A549 (cell line): ENCODE measurements around the gene PHC2. TPM values are rescaled to one million over a fixed set of nuclear protein-coding genes. Genes with fewer than 3 reads are reported as not detected.

ENCODE experiments used
- ATAC-seq, 2 experiments: fragments of 200-7000 bp in 1 of 2; fragments of >200 bp in 1 of 2; cut with Nextera tagmentation in 1 of 2; cut with Tn5 transposase in 1 of 2; 3 replicates each; pipeline versions ENCODE4 v1.8.0 to v1.9.1; 2018 to 2020; ENCODE audit warnings: mild to moderate bottlenecking in 1 of 2, moderate library complexity in 1 of 2
- CTCF ChIA-PET: fragments of 300-600 bp; sonication (Branson Sonifier 250); formaldehyde crosslinking; extraction: SDS; loops from one replicate; lab custom pipeline; 2021; ENCODE audit warnings: antibody characterized with exemption, inconsistent platforms; lab: Yijun Ruan, JAX
- POLR2A ChIA-PET: fragments of 350-600 bp; formaldehyde crosslinking; extraction: SDS; loops from one replicate; lab custom pipeline; 2021; ENCODE audit warnings: antibody characterized with exemption, inconsistent platforms; lab: Yijun Ruan, JAX
- DNase-seq, 2 experiments: peaks; one replicate each; pipeline versions ENCODE4 v3.0.0 to v3.0.0-alpha.2; 2011 to 2016; ENCODE audit warnings: low read depth in 1 of 2, low spot score in 1 of 2
- FAIRE-seq: peaks from 2 replicates; lab custom pipeline; 2011; peaks lifted over from hg19 to GRCh38; lab: Jason Lieb, UNC
- H3K27ac ChIP-seq, 2 experiments: fragments of >200 bp; sonication (Bioruptor Twin); formaldehyde crosslinking; 3 replicates each; pipeline ENCODE4 v1.5.1; 2016 to 2017
- H3K4me1 ChIP-seq: fragments of >200 bp; sonication (Bioruptor Twin); formaldehyde crosslinking; 3 replicates; pipeline ENCODE4 v1.6.1; 2016
- H3K4me2 ChIP-seq: fragments of >200 bp; sonication (Bioruptor Twin); formaldehyde crosslinking; 3 replicates; pipeline ENCODE4 v1.6.1; 2016
- H3K4me3 ChIP-seq: fragments of >200 bp; sonication (Bioruptor Twin); formaldehyde crosslinking; 3 replicates; pipeline ENCODE4 v1.5.1; 2016
- H3K9me3 ChIP-seq: fragments of >200 bp; sonication (Bioruptor Twin); formaldehyde crosslinking; 3 replicates; pipeline ENCODE4 v1.6.1; 2016
- ATOH8 ChIP-seq: fragments of 250-450 bp; sonication (Bioruptor Pico); IDR thresholded peaks from 2 replicates; pipeline ENCODE4 v1.5.0; 2020; ENCODE audit warnings: low read depth, mild to moderate bottlenecking, moderate library complexity
- BHLHE40 ChIP-seq: IDR thresholded peaks from 2 replicates; pipeline ENCODE4 v1.6.1; 2012; ENCODE audit warnings: low read depth, low read length, inconsistent platforms
- CBX2 ChIP-seq: fragments of 200-600 bp; sonication (generic); IDR thresholded peaks from 2 replicates; pipeline ENCODE4 v1.6.1; 2016; ENCODE audit warnings: low read depth, mild to moderate bottlenecking, borderline replicate concordance
- CBX8 ChIP-seq: fragments of 200-600 bp; sonication (generic); IDR thresholded peaks from 2 replicates; pipeline ENCODE4 v1.6.1; 2016
- CTCF ChIP-seq: fragments of >200 bp; sonication (Bioruptor Twin); formaldehyde crosslinking; IDR thresholded peaks from 3 replicates; pipeline ENCODE4 v1.5.1; 2016
- E2F6 ChIP-seq: IDR thresholded peaks from 2 replicates; pipeline ENCODE4 v1.6.1; 2012; ENCODE audit warnings: low read depth, borderline replicate concordance
- ESRRA ChIP-seq: fragments of 150-350 bp; IDR thresholded peaks from 2 replicates; pipeline ENCODE4 v1.6.1; 2014; ENCODE audit warnings: mild to moderate bottlenecking, low read length, borderline replicate concordance
- FOSL2 ChIP-seq, 2 experiments: fragments of 450-650 bp in 1 of 2; fragments of >200 bp in 1 of 2; sonication (Bioruptor Twin) in 1 of 2; formaldehyde crosslinking; IDR thresholded peaks; 2 replicates each; pipeline versions ENCODE4 v1.5.0 to v1.6.1; 2016 to 2020; ENCODE audit warnings: mild to moderate bottlenecking in 1 of 2, moderate library complexity in 1 of 2
- GATA3 ChIP-seq: IDR thresholded peaks from 2 replicates; pipeline ENCODE4 v1.6.1; 2012; ENCODE audit warnings: borderline replicate concordance
- HDAC2 ChIP-seq: fragments of 200-600 bp; sonication (generic); IDR thresholded peaks from 2 replicates; pipeline ENCODE4 v1.6.1; 2016
- HES2 ChIP-seq: fragments of >200 bp; sonication (Bioruptor Twin); formaldehyde crosslinking; IDR thresholded peaks from 2 replicates; pipeline ENCODE4 v1.6.1; 2016
- HOXA7 ChIP-seq: fragments of 250-450 bp; sonication (Bioruptor Pico); IDR thresholded peaks from 2 replicates; pipeline ENCODE4 v1.5.0; 2020; ENCODE audit warnings: mild to moderate bottlenecking, moderate library complexity
- HOXB5 ChIP-seq: fragments of 250-450 bp; sonication (Bioruptor Pico); IDR thresholded peaks from 2 replicates; pipeline ENCODE4 v1.5.0; 2020; ENCODE audit warnings: mild to moderate bottlenecking, moderate library complexity
- JUNB ChIP-seq: fragments of >200 bp; sonication (Bioruptor Twin); formaldehyde crosslinking; IDR thresholded peaks from 2 replicates; pipeline ENCODE4 v1.6.1; 2016
- NFE2L2 ChIP-seq: fragments of 150-350 bp; conservative IDR thresholded peaks from 2 replicates; pipeline ENCODE4 v1.6.1; 2014; ENCODE audit warnings: low read length
- PBX3 ChIP-seq: IDR thresholded peaks from 2 replicates; pipeline ENCODE4 v1.6.1; 2012
- PHF8 ChIP-seq: fragments of 200-600 bp; sonication (generic); IDR thresholded peaks from 2 replicates; pipeline ENCODE4 v1.6.1; 2016; ENCODE audit warnings: low read depth, mild to moderate bottlenecking, antibody characterized with exemption, moderate library complexity, borderline replicate concordance
- POLR2A ChIP-seq: IDR thresholded peaks from 2 replicates; pipeline ENCODE4 v1.6.1; 2012; ENCODE audit warnings: mild to moderate bottlenecking, low read length
- POLR2AphosphoS2 ChIP-seq: conservative IDR thresholded peaks from 2 replicates; pipeline ENCODE4 v1.6.1; 2012; ENCODE audit warnings: low read length, improper control_type of control experiment, inconsistent platforms
- RAD21 ChIP-seq, 2 experiments: fragments of >200 bp in 1 of 2; sonication (Bioruptor Twin) in 1 of 2; formaldehyde crosslinking in 1 of 2; IDR thresholded peaks in 1 of 2; conservative IDR thresholded peaks in 1 of 2; 2 replicates in 1 of 2; 3 replicates in 1 of 2; pipeline ENCODE4 v1.6.1; 2012 to 2018; ENCODE audit warnings: inconsistent platforms in 1 of 2
- RCOR1 ChIP-seq: fragments of 150-350 bp; IDR thresholded peaks from 2 replicates; pipeline ENCODE4 v1.6.1; 2014; ENCODE audit warnings: antibody characterized with exemption, low read length, low read depth
- RFX5 ChIP-seq: fragments of 450-650 bp; IDR thresholded peaks from 2 replicates; pipeline ENCODE4 v1.7.1; 2014; ENCODE audit warnings: antibody characterized with exemption, mild to moderate bottlenecking, moderate library complexity
- RNF2 ChIP-seq: fragments of 200-600 bp; sonication (generic); IDR thresholded peaks from 2 replicates; pipeline ENCODE4 v1.6.1; 2016; ENCODE audit warnings: low read depth, mild to moderate bottlenecking, antibody characterized with exemption, moderate library complexity, borderline replicate concordance
- SMC3 ChIP-seq: fragments of >200 bp; sonication (Bioruptor Twin); formaldehyde crosslinking; IDR thresholded peaks from 3 replicates; pipeline ENCODE4 v1.6.1; 2018; ENCODE audit warnings: inconsistent platforms
- ZC3H11A ChIP-seq: fragments of 450-650 bp; IDR thresholded peaks from 2 replicates; pipeline ENCODE4 v1.6.1; 2014; ENCODE audit warnings: antibody characterized with exemption, mild to moderate bottlenecking
- ZSCAN20 ChIP-seq: fragments of 250-450 bp; sonication (Bioruptor Pico); IDR thresholded peaks from 2 replicates; pipeline ENCODE4 v1.8.0; 2022; ENCODE audit warnings: mild to moderate bottlenecking, moderate library complexity
- WGBS: methylation state at CpG from one replicate; pipeline ENCODE4 v1.1.6; 2017; ENCODE audit errors: missing lambda C conversion rate; 5-methylcytosine and 5-hydroxymethylcytosine counted together
- polyA plus RNA-seq, 4 experiments: library from polyadenylated mRNA; depleted of rRNA in 3 of 4; stranded (reverse); fragments of >200 nt; fragmentation: RNase III in 1 of 4; extraction: RNeasy Plus Mini Kit Qiagen cat#74134 plus additional on column Dnase treatment in 1 of 4; gene quantifications; 2 replicates in 3 of 4; 3 replicates in 1 of 4; pipeline ENCODE4 v1.2.3, GENCODE V29; 2011 to 2017

Gene PHC2
- polyA plus RNA-seq, 2 of the 4 experiments (the other 2 are of a cell fraction): 29.9 to 33.2 TPM

- Histone ChIP-seq H3K4me3 (no peak overlapping the region), H3K4me1 (no peaks in the 10 kb centered on the region), H3K4me2 (no peak overlapping the region), H3K27ac (no peak overlapping the region), H3K9me3 (no peaks in the 10 kb centered on the region)
- DNase-seq (no peak), ATAC-seq (no peak), FAIRE-seq (no peak)
- no peak for TF ChIP-seq SMC3
- no peak for TF ChIP-seq E2F6
- TF ChIP-seq ATOH8 (CRISPR knock-in tag): no peak
- no peak for TF ChIP-seq PHF8
- TF ChIP-seq CBX2: no peak
- TF ChIP-seq GATA3: no peak
- no peak for TF ChIP-seq JUNB
- TF ChIP-seq CBX8: no peak
- TF ChIP-seq HDAC2: no peak
- no peak for TF ChIP-seq POLR2A
- no peak for TF ChIP-seq ZC3H11A
- no peak for TF ChIP-seq RFX5
- TF ChIP-seq BHLHE40: no peak
- TF ChIP-seq HES2: no peak
- WGBS: 82% methylated on average over 3 of the region's 3 CpGs
- CTCF ChIA-PET: interaction anchor here (0.5 to 5.4 kb wide), 4 partner anchors 11 to 404 kb away, joined by 3 to 37 read pairs (median 4); partner anchors contain the start of gene ZSCAN20
- POLR2A ChIA-PET: no interaction called here
Measured at GRCh38 chr1:33460144-33460543, 29.2 kb upstream of the PHC2 start.

- Histone ChIP-seq H3K4me2 (no peak overlapping the region), H3K4me3 (no peak overlapping the region), H3K4me1 (no peaks in the 10 kb centered on the region), H3K27ac (no peak overlapping the region), H3K9me3 (no peaks in the 10 kb centered on the region)
- ATAC-seq: no peak
- 50% methylated on average over 4 of the region's 4 CpGs for WGBS
- POLR2A ChIA-PET: no interaction called here
- no peak for FAIRE-seq
- no peak for TF ChIP-seq PBX3
- TF ChIP-seq HOXB5 (CRISPR knock-in tag): no peak
- TF ChIP-seq NFE2L2: no peak
- no peak for TF ChIP-seq RAD21 (conservative IDR thresholded peaks at IDR 0.05 in 1 of 2, IDR thresholded peaks at IDR 0.05 in 1 of 2)
- no peak for TF ChIP-seq ZSCAN20 (CRISPR knock-in tag)
- no peak for TF ChIP-seq CTCF
- TF ChIP-seq ESRRA: no peak
- no peak for TF ChIP-seq RFX5
- no peak for DNase-seq
- CTCF ChIA-PET: interaction anchor here (1.0 to 5.4 kb wide), 5 partner anchors 11 to 164 kb away, joined by 3 to 37 read pairs (median 5); partner anchors contain the start of gene ZSCAN20
Measured at GRCh38 chr1:33459691-33460090, 28.8 kb upstream of the PHC2 start.

- no peak overlapping the region for H3K4me3 ChIP-seq
- no peaks in the 10 kb centered on the region for H3K4me1 ChIP-seq
- ChIA-PET POLR2A (interaction anchor here (0.6 kb wide), 1 partner anchor 667 kb away, joined by 3 read pairs; no protein-coding TSS in a partner anchor), CTCF (interaction anchor here (0.5 to 4.5 kb wide), 14 partner anchors 10 to 1028 kb away, joined by 3 to 28 read pairs (median 4); no protein-coding TSS in a partner anchor)
- no peak overlapping the region for H3K4me2 ChIP-seq
- 51% methylated on average over 6 of the region's 6 CpGs for WGBS
- DNase-seq (no peak), ATAC-seq (no peak), FAIRE-seq (no peak)
- H3K27ac ChIP-seq: no peak overlapping the region
- TF ChIP-seq RCOR1 (no peak), POLR2AphosphoS2 (no peak), PHF8 (no peak), FOSL2 (IDR thresholded peaks at IDR 0.05) (no peak), FOSL2 (CRISPR knock-in tag; IDR thresholded peaks at IDR 0.05) (no peak), RNF2 (no peak), HOXA7 (no peak), SMC3 (no peak)
- H3K9me3 ChIP-seq: no peaks in the 10 kb centered on the region
Measured at GRCh38 chr1:33456502-33456886, 25.6 kb upstream of the PHC2 start.
